Esophagus squamous epithelium (tissue), 5 donors: Measurements from ENCODE around the gene ALPL. TPM values are rescaled to one million over a fixed set of nuclear protein-coding genes. Genes with fewer than 3 reads are reported as not detected.

Experiments
- DNase-seq: peaks from one replicate; lab custom pipeline; 2025; lab: John Stamatoyannopoulos, UW
- H3K27ac ChIP-seq, 4 donors: fragments of 200-600 bp; sonication (generic); one replicate each; pipeline ENCODE4 v1.5.1; 2016 to 2019; ENCODE audit warnings: mild to moderate bottlenecking in 1 of 4
- H3K27me3 ChIP-seq, 4 donors: fragments of 200-600 bp; sonication (generic); 1 replicate in 3 of 4; 2 replicates in 1 of 4; pipeline versions ENCODE4 v1.5.1 to v1.6.0; 2017 to 2021; ENCODE audit warnings: antibody characterized with exemption in 1 of 4
- H3K36me3 ChIP-seq, 3 donors: fragments of 200-600 bp; sonication (generic); one replicate each; pipeline ENCODE4 v1.5.1; 2016 to 2019
- H3K4me1 ChIP-seq, 3 donors: fragments of 200-600 bp; sonication (generic); one replicate each; pipeline ENCODE4 v1.5.1; 2017 to 2019
- H3K4me3 ChIP-seq, 4 donors: fragments of 200-600 bp; sonication (generic); 1 replicate in 3 of 4; 2 replicates in 1 of 4; pipeline ENCODE4 v1.5.1; 2016 to 2019; ENCODE audit warnings: mild to moderate bottlenecking in 2 of 4, moderate library complexity in 1 of 4
- H3K9me3 ChIP-seq, 3 donors: fragments of 200-600 bp; sonication (generic); one replicate each; pipeline ENCODE4 v1.5.1; 2016 to 2019
- POLR2A ChIP-seq, 4 donors: fragments of 450-650 bp; IDR thresholded peaks; one replicate each; pipeline ENCODE4 v1.6.1; 2017; ENCODE audit warnings: antibody characterized with exemption in 4 of 4, mild to moderate bottlenecking in 4 of 4, moderate library complexity in 3 of 4
- WGBS, 2 donors: methylation state at CpG; one replicate each; pipeline ENCODE4 v1.1.5; 2018; 5-methylcytosine and 5-hydroxymethylcytosine counted together
- intact Hi-C: fragments of 100-400 bp; cut with DNase I; formaldehyde crosslinking; loops from one replicate; pipeline ENCODE4 v1.15.0; 2022
- total RNA-seq, 4 donors: library from RNA; depleted of rRNA; stranded (reverse); fragments of >200 nt; gene quantifications; one replicate each; pipeline ENCODE4 v1.1.0, GENCODE V29; 2016
- TF ChIP-seq, protein P1 (sequence below), 6 experiments: fragments of 450-650 bp in 4 of 6; fragments of 200-600 bp in 2 of 6; sonication (generic) in 2 of 6; IDR thresholded peaks; one replicate each; pipeline ENCODE4 v1.5.1; 2016 to 2019; ENCODE audit warnings: antibody characterized with exemption in 6 of 6, mild to moderate bottlenecking in 4 of 6, moderate library complexity in 4 of 6
- donor health status: DM: yes; HTN: yes; CAD: no.

Gene ALPL
- total RNA-seq, 4 donors from 2014 or later: 3.2 to 6.4 (median 4.7) TPM

DNA sequence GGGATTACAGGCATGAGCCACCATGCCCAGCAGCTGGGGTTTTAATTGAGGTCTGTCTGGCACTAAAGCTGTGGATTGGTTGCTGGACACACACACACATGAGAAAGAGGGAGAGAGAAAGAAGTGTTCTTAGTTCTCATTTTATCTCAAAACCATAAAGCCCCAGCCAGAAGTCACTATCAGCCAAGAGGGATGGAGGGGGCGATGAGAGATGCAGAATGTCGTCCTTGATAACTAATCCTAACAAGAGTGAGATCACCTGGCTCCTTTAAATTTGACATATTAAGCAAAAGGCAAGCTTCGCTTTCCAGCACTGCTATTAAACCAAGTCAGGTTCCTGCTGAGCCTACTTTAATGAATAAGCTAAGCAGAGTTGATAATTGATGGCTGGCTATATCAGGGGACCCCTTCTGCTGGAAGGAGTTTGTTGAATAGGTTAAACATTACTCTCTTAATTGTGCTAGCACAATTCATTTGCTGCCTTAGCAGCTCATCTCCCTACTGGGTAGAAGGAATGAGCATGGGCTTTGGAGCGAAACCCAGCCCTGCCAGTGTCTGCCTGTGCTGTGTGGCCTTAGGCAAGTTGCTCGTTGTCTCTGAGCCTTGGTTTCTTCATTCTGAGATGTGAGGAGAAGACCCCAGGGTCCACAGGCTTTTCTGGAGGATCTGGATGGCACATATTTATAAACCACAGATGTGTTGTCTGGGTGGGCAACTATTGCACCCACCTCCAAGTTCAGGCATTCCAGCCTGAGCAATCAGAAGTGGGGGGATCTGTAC, 50.8 kb downstream of the ALPL start:
- WGBS, 2 donors: 71 to 73% methylated on average over 3 to 5 of the region's 5 CpGs
- Histone ChIP-seq H3K27ac (no peak overlapping the region), H3K36me3 (no peaks in the 10 kb centered on the region), H3K4me1 (peaks cover 0 to 11% (median 0%) of the 10 kb centered on the region in 3 donors), H3K9me3 (no peaks in the 10 kb centered on the region), H3K27me3 (peaks cover 0 to 65% (median 0%) of the 10 kb centered on the region in 4 donors), H3K4me3 (no peak overlapping the region)
- intact Hi-C loops: no loop called here
- no peak for DNase-seq
- no peak for TF ChIP-seq POLR2A (IDR thresholded peaks at IDR 0.05)
- TF ChIP-seq, protein P1, sequence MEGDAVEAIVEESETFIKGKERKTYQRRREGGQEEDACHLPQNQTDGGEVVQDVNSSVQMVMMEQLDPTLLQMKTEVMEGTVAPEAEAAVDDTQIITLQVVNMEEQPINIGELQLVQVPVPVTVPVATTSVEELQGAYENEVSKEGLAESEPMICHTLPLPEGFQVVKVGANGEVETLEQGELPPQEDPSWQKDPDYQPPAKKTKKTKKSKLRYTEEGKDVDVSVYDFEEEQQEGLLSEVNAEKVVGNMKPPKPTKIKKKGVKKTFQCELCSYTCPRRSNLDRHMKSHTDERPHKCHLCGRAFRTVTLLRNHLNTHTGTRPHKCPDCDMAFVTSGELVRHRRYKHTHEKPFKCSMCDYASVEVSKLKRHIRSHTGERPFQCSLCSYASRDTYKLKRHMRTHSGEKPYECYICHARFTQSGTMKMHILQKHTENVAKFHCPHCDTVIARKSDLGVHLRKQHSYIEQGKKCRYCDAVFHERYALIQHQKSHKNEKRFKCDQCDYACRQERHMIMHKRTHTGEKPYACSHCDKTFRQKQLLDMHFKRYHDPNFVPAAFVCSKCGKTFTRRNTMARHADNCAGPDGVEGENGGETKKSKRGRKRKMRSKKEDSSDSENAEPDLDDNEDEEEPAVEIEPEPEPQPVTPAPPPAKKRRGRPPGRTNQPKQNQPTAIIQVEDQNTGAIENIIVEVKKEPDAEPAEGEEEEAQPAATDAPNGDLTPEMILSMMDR (IDR thresholded peaks at IDR 0.05): no peak

DNA sequence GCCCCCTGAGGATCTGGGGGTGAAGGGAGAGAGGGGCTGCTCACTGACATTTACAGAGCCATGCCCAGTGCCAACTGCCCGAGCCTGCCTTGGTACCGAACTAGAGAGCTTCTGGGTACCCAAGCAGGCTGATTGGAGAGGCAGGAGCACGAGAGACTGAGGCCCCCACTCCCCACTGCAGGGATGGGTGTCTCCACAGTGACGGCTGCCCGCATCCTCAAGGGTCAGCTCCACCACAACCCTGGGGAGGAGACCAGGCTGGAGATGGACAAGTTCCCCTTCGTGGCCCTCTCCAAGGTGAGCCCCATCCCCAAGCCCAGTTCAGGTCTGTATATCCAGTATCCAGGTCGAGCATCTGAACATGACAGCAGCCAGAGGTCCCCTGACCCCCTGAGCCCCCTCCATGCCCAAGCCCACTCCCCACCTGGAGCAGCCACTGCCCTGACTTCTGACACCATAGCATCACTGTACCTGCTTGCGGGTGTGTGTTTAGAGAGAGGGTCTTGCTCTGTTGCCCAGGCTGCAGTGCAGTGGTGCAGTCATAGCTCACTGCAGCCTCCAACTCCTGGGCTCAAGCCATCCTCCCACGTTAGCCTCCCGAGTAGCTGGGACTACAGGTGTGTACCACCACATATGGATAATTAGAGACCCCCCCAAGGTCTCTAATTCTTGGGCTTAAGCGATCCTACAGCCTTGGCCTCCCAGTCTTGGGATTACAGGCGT, 51.9 kb downstream of the ALPL start:
- Histone ChIP-seq H3K27ac (no peak overlapping the region), H3K27me3 (peaks cover 0 to 64% (median 0%) of the 10 kb centered on the region in 4 donors), H3K4me3 (no peak overlapping the region), H3K4me1 (peaks cover 0 to 11% (median 0%) of the 10 kb centered on the region in 3 donors), H3K36me3 (no peaks in the 10 kb centered on the region), H3K9me3 (no peaks in the 10 kb centered on the region)
- WGBS, 2 donors: 89% methylated on average over 9 to 11 of the region's 12 CpGs
- no peak for TF ChIP-seq POLR2A (IDR thresholded peaks at IDR 0.05)
- TF ChIP-seq, protein P1 (IDR thresholded peaks at IDR 0.05): no peak
- no peak for DNase-seq
- intact Hi-C loops: no loop called here

DNA sequence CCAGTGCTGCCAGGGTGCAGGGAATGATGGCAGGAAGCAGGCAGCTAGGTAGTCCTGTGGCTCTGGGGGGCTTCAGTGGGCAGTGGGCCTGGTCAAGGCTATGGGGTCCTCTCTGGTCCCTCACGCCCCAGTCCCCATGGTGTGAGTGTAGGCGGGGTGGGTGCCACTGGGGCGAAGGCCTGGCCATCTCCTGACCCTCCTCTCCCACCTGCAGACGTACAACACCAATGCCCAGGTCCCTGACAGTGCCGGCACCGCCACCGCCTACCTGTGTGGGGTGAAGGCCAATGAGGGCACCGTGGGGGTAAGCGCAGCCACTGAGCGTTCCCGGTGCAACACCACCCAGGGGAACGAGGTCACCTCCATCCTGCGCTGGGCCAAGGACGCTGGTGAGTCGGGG, 53.7 kb downstream of the ALPL start:
- peaks cover 0 to 11% (median 0%) of the 10 kb centered on the region in 3 donors for H3K4me1 ChIP-seq
- H3K4me3 ChIP-seq: no peak overlapping the region
- TF ChIP-seq, protein P1 (IDR thresholded peaks at IDR 0.05): no peak
- no peak for TF ChIP-seq POLR2A (IDR thresholded peaks at IDR 0.05)
- H3K27me3 ChIP-seq: peaks cover 0 to 53% (median 0%) of the 10 kb centered on the region in 4 donors
- no peaks in the 10 kb centered on the region for H3K36me3 ChIP-seq
- no peak overlapping the region for H3K27ac ChIP-seq
- no CpG with 5 or more reads among the region's 15 CpGs for WGBS, 2 donors
- DNase-seq: no peak
- intact Hi-C loops: no loop called here
- no peaks in the 10 kb centered on the region for H3K9me3 ChIP-seq

DNA sequence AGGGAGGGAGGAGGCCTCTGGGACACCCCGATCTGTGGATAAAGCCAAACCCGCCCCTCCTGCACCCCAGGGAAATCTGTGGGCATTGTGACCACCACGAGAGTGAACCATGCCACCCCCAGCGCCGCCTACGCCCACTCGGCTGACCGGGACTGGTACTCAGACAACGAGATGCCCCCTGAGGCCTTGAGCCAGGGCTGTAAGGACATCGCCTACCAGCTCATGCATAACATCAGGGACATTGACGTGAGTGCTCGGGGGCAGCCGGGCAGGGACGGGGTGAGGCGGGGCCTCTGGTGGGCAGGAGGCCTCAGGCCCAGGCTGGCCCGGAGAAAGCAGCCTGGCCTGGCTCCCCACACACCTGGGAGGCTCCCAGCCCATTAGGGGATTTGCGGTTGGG, 54.7 kb downstream of the ALPL start:
- no peak for DNase-seq
- Histone ChIP-seq H3K27me3 (peaks cover 0 to 42% (median 0%) of the 10 kb centered on the region in 4 donors), H3K4me3 (no peak overlapping the region), H3K9me3 (no peaks in the 10 kb centered on the region), H3K36me3 (no peaks in the 10 kb centered on the region), H3K4me1 (peaks cover 0 to 11% (median 0%) of the 10 kb centered on the region in 3 donors), H3K27ac (no peak overlapping the region)
- WGBS, 2 donors: 70% methylated on average over 3 of the region's 17 CpGs; no CpG with 5 or more reads in 1 of the 2 donors
- TF ChIP-seq POLR2A (IDR thresholded peaks at IDR 0.05): no peak
- TF ChIP-seq, protein P1 (IDR thresholded peaks at IDR 0.05): no peak
- intact Hi-C loops: no loop called here
